AG09309 (cell line): ENCODE data around the gene ZNF398.
A peak's percentile ranks its signal among the peaks of the same experiment; 100 is the strongest.

ENCODE experiments used
- DNase-seq: peaks from one replicate; pipeline ENCODE4 v3.0.0-alpha.2; 2010; ENCODE audit warnings: low read depth
- H3K4me3 ChIP-seq: 2 replicates; pipeline ENCODE4 v1.5.1; 2011; ENCODE audit warnings: mild to moderate bottlenecking, low read depth, low read length, moderate library complexity; ENCODE audit not compliant: control insufficient read depth
- TF ChIP-seq, protein P1 (sequence below): IDR thresholded peaks from 2 replicates; pipeline ENCODE4 v1.5.1; 2011; ENCODE audit warnings: mild to moderate bottlenecking, low read depth, low read length, inconsistent platforms; ENCODE audit not compliant: insufficient read depth, control insufficient read depth; ENCODE audit errors: missing control alignments

The ZNF398 gene, protein sequence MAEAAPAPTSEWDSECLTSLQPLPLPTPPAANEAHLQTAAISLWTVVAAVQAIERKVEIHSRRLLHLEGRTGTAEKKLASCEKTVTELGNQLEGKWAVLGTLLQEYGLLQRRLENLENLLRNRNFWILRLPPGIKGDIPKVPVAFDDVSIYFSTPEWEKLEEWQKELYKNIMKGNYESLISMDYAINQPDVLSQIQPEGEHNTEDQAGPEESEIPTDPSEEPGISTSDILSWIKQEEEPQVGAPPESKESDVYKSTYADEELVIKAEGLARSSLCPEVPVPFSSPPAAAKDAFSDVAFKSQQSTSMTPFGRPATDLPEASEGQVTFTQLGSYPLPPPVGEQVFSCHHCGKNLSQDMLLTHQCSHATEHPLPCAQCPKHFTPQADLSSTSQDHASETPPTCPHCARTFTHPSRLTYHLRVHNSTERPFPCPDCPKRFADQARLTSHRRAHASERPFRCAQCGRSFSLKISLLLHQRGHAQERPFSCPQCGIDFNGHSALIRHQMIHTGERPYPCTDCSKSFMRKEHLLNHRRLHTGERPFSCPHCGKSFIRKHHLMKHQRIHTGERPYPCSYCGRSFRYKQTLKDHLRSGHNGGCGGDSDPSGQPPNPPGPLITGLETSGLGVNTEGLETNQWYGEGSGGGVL

GRCh38 chr7:149147072-149147751 is at the start of gene ZNF398:
TSS of gene ZNF398 (plus strand) at chr7:149147453. CDS start at chr7:149147743, 290 bp downstream.
- TF ChIP-seq, protein P1, sequence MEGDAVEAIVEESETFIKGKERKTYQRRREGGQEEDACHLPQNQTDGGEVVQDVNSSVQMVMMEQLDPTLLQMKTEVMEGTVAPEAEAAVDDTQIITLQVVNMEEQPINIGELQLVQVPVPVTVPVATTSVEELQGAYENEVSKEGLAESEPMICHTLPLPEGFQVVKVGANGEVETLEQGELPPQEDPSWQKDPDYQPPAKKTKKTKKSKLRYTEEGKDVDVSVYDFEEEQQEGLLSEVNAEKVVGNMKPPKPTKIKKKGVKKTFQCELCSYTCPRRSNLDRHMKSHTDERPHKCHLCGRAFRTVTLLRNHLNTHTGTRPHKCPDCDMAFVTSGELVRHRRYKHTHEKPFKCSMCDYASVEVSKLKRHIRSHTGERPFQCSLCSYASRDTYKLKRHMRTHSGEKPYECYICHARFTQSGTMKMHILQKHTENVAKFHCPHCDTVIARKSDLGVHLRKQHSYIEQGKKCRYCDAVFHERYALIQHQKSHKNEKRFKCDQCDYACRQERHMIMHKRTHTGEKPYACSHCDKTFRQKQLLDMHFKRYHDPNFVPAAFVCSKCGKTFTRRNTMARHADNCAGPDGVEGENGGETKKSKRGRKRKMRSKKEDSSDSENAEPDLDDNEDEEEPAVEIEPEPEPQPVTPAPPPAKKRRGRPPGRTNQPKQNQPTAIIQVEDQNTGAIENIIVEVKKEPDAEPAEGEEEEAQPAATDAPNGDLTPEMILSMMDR: peak; percentile 43
- peak; percentile 23 for DNase-seq
- peak within 1 kb of the TSS; percentile 78 for H3K4me3 ChIP-seq

- TF ChIP-seq, protein P1: no peak
- H3K4me3 ChIP-seq: no peak overlapping the region
- no peak for DNase-seq
Measured at GRCh38 chr7:149099058-149099457, 48.2 kb upstream of the ZNF398 start.

DNA sequence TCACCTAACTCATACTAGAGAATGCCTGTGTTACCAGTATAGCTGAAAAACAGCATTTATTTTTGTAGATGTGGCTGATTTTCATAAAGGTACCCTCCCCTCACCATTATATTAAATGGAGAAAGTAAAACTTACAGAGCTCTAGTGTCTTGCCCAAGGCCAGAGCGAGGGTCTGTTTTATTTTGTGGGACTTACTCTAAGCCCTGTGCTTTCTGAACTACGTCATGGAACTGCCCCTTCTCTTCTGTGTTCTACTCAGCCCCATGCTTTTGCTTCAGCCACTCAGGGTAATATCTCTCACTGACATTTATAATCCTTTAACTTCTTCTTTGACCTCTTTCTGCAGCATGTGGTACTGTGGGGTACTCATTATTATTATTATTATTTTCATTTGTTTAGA is 46.4 kb upstream of the ZNF398 start:
- TF ChIP-seq, protein P1: no peak

DNA sequence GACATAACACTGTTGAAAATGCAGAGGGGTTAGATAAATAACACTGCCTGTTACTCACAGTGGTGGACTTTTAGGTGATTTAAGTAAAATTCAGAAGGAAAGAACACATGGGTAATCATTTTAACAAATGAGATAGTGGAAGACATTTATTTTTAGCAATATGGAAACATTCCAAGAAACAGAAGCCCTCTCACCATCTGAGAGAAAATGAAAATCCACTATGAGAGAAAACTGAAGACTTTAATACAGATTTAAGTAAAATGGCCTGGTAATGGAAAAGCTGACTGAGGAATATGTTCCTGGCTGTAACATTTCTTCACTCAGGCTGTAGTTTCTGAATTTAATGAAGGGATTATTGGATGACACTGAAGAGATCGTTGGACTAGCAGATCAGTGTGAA is 44.6 kb upstream of the ZNF398 start:
- TF ChIP-seq, protein P1: no peak
- no peak overlapping the region for H3K4me3 ChIP-seq
- DNase-seq: no peak

More for the DNA sequence above, 46.4 kb upstream of the ZNF398 start:
- no peak for DNase-seq
- no peak overlapping the region for H3K4me3 ChIP-seq

DNA sequence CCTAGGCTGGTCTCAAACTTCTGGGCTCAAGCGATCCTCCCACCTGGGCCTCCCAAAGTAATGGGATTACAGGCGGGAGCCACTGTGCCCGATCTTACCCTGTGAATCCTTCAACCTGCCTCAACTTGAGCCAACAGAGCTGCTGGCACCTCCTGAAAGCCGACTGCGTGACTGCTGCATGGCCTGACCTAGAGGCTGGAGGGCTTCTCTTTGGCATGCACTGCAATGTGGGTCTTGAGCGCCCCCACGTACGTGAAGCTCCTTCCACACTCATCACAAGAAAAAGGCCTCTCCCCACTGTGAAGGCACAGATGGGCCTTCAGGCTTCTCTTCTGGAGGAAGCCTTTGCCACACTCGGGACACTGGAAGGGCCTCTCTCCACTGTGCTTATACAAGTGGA is 43.8 kb upstream of the ZNF398 start:
- H3K4me3 ChIP-seq: no peak overlapping the region
- DNase-seq: no peak
- TF ChIP-seq, protein P1: no peak

DNA sequence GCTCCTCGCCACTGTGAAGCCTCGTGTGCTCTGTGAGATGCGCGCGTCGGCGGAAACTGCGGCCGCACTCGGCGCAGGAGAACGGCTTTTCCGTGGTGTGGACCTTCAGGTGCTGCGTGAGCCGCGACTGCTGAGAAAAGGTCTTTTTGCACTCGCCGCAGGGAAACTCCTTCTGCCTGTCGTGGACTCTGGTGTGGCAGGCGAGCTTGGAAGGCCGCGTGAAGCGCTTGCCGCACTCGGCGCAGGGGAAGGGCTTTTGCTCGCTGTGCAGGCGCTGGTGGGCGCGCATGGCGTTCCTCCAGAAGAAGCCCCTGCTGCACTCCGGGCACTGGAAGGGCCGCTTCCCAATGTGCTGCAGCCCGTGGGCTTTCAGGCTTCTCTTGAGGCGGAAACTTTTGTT is 43.0 kb upstream of the ZNF398 start:
- TF ChIP-seq, protein P1: no peak
- H3K4me3 ChIP-seq: no peak overlapping the region
- DNase-seq: no peak
